HepG2 (cell line): Measurements from ENCODE around the gene PAXIP1.

Experiments
- ADNP ChIP-seq: sonication (generic); formaldehyde crosslinking; IDR thresholded peaks from 2 replicates; pipeline ENCODE4 v1.4.0; 2020; ENCODE audit warnings: missing genetic modification reagents
- ERF ChIP-seq: IDR thresholded peaks from 2 replicates; pipeline ENCODE4 v1.6.1; 2018; ENCODE audit warnings: missing biosample characterization, missing genetic modification reagents
- KDM4B ChIP-seq: sonication (generic); formaldehyde crosslinking; IDR thresholded peaks from 2 replicates; pipeline ENCODE4 v1.4.0; 2020; ENCODE audit warnings: missing genetic modification reagents
- NR1H2 ChIP-seq: sonication (generic); formaldehyde crosslinking; IDR thresholded peaks from 2 replicates; pipeline ENCODE4 v1.8.1; 2022; ENCODE audit warnings: low read depth, missing genetic modification reagents, borderline replicate concordance
- POLR2AphosphoS5 ChIP-seq: IDR thresholded peaks from 2 replicates; pipeline ENCODE4 v1.6.1; 2012; ENCODE audit warnings: low read depth, low read length
- SRF ChIP-seq: IDR thresholded peaks from 2 replicates; pipeline ENCODE4 v1.6.1; 2011; ENCODE audit warnings: mild to moderate bottlenecking, low read depth, low read length, moderate library complexity
- ZBTB20 ChIP-seq: sonication (generic); formaldehyde crosslinking; IDR thresholded peaks from 2 replicates; pipeline ENCODE4 v1.8.1; 2023; ENCODE audit warnings: missing genetic modification reagents, low read depth, mild to moderate bottlenecking, borderline replicate concordance
- ZBTB21 ChIP-seq: sonication (generic); formaldehyde crosslinking; IDR thresholded peaks from 2 replicates; pipeline ENCODE4 v1.4.0; 2020; ENCODE audit warnings: missing genetic modification reagents
- ZNF24 ChIP-seq: fragments of 450-650 bp; IDR thresholded peaks from 2 replicates; pipeline ENCODE4 v1.6.1; 2017; ENCODE audit warnings: antibody characterized with exemption, mild to moderate bottlenecking
- ZNF501 ChIP-seq: sonication (generic); formaldehyde crosslinking; IDR thresholded peaks from 2 replicates; pipeline ENCODE4 v1.5.1; 2020; ENCODE audit warnings: mild to moderate bottlenecking, moderate library complexity, missing genetic modification reagents
- TF ChIP-seq, protein P1 (sequence below): sonication (generic); formaldehyde crosslinking; IDR thresholded peaks from 2 replicates; pipeline ENCODE4 v1.5.0; 2020; ENCODE audit warnings: mild to moderate bottlenecking, missing genetic modification reagents, moderate library complexity
- TF ChIP-seq, protein P2 (sequence below): IDR thresholded peaks from 2 replicates; pipeline ENCODE4 v1.6.1; 2016
- TF ChIP-seq, protein P3 (sequence below): IDR thresholded peaks from 2 replicates; pipeline ENCODE4 v1.6.1; 2012; ENCODE audit warnings: inconsistent platforms
- TF ChIP-seq, protein P4 (sequence below): IDR thresholded peaks from 2 replicates; pipeline ENCODE4 v1.6.1; 2016; ENCODE audit warnings: low read depth, borderline replicate concordance

DNA sequence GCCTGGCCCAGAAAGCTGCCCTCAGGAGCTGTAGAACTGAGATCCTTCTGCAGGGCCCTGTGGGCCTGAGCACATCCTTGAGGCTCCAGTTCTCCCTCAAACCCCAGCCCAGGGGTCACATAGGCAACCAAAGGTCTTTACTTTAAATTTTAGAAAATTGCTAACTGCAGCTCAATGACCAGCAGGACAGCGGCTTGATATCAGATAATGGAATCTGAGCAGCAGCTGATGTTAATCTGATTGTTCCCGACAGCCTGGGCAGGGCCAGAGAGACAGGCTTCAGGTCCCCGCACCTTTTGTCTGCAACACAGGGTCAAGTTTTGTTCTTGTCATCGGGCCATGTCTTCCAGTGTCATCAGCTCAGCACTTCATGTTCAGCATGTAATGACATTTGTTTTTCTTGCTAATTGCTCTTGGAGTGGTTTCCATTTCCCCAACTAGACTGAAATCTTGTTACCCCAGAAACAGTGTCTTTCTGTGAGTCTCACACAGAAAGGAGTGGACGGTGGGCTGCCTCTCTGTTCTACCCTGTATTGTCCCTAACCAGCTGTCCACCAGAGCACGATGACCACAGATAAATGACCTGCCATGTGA is 91.0 kb downstream of the PAXIP1 start:
- TF ChIP-seq POLR2AphosphoS5 (no peak), KDM4B (CRISPR knock-in tag) (no peak), ZNF24 (no peak), ADNP (CRISPR knock-in tag) (no peak), ZBTB20 (CRISPR knock-in tag) (no peak), SRF (no peak), NR1H2 (CRISPR knock-in tag) (no peak), ZNF501 (no peak), ERF (CRISPR knock-in tag) (no peak), ZBTB21 (no peak)
- TF ChIP-seq, protein P1, sequence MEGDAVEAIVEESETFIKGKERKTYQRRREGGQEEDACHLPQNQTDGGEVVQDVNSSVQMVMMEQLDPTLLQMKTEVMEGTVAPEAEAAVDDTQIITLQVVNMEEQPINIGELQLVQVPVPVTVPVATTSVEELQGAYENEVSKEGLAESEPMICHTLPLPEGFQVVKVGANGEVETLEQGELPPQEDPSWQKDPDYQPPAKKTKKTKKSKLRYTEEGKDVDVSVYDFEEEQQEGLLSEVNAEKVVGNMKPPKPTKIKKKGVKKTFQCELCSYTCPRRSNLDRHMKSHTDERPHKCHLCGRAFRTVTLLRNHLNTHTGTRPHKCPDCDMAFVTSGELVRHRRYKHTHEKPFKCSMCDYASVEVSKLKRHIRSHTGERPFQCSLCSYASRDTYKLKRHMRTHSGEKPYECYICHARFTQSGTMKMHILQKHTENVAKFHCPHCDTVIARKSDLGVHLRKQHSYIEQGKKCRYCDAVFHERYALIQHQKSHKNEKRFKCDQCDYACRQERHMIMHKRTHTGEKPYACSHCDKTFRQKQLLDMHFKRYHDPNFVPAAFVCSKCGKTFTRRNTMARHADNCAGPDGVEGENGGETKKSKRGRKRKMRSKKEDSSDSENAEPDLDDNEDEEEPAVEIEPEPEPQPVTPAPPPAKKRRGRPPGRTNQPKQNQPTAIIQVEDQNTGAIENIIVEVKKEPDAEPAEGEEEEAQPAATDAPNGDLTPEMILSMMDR (CRISPR knock-in tag) = no peak
- TF ChIP-seq, protein P2, sequence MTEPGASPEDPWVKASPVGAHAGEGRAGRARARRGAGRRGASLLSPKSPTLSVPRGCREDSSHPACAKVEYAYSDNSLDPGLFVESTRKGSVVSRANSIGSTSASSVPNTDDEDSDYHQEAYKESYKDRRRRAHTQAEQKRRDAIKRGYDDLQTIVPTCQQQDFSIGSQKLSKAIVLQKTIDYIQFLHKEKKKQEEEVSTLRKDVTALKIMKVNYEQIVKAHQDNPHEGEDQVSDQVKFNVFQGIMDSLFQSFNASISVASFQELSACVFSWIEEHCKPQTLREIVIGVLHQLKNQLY (CRISPR knock-in tag) = no peak
- TF ChIP-seq, protein P3, sequence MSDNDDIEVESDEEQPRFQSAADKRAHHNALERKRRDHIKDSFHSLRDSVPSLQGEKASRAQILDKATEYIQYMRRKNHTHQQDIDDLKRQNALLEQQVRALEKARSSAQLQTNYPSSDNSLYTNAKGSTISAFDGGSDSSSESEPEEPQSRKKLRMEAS = no peak
- TF ChIP-seq, protein P4, sequence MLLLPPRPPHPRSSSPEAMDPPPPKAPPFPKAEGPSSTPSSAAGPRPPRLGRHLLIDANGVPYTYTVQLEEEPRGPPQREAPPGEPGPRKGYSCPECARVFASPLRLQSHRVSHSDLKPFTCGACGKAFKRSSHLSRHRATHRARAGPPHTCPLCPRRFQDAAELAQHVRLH (CRISPR knock-in tag) = no peak
